Adrenal gland (tissue), 5 donors: ENCODE measurements around the gene YBX1.

Source experiments
- POLR2A ChIP-seq, 2 donors: fragments of 450-650 bp; IDR thresholded peaks; one replicate each; pipeline ENCODE4 v1.6.1; 2017; ENCODE audit warnings: antibody characterized with exemption in 2 of 2, mild to moderate bottlenecking in 2 of 2, moderate library complexity in 1 of 2
- TF ChIP-seq, protein P1 (sequence below), 6 experiments: fragments of 450-650 bp in 4 of 6; fragments of 200-600 bp in 2 of 6; sonication (generic) in 1 of 6; IDR thresholded peaks; 1 replicate in 5 of 6; 2 replicates in 1 of 6; pipeline versions ENCODE4 v1.5.1 to v1.8.0; 2016 to 2021; ENCODE audit warnings: antibody characterized with exemption in 6 of 6, mild to moderate bottlenecking in 2 of 6, moderate library complexity in 1 of 6
- donor health status: DM: no; HTN: no; CAD: no.

DNA sequence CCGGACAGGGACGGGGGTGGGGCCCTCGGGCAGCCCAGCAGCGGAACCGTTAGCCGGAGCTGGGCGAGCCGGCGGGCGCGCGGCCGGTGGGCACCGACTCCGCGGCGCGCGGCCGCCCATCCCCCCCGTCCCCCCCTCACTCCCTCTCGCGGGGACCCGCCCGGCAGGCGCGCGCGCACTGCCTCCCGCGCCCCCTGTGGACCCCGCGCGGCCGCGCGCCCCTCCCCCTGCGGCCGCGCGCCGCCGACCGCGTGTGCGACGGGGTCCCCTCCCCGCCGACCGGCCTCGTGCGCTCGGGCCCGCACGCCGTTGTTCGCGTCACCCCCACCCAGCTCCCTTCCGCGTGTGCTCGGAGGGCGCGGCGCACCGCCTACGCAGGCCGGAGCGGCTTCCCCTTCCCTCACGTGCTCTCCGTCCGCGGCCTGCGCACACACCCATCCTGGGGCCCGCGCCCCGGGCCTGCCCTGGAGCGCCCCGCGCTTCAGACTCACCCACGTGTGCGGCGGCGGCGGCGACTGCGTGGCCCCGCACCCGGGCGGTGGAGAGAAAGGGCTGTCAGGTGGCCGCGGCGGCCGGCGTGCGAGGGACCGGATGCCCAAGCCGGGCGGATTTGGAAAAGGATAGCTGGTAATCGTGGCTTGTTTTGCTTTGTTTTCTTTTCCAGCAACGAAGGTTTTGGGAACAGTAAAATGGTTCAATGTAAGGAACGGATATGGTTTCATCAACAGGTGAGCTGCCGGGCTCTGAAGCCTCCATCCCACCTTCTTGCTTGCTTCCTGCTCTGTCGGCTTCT lies 717 bp downstream of the YBX1 start:
- TF ChIP-seq, protein P1, sequence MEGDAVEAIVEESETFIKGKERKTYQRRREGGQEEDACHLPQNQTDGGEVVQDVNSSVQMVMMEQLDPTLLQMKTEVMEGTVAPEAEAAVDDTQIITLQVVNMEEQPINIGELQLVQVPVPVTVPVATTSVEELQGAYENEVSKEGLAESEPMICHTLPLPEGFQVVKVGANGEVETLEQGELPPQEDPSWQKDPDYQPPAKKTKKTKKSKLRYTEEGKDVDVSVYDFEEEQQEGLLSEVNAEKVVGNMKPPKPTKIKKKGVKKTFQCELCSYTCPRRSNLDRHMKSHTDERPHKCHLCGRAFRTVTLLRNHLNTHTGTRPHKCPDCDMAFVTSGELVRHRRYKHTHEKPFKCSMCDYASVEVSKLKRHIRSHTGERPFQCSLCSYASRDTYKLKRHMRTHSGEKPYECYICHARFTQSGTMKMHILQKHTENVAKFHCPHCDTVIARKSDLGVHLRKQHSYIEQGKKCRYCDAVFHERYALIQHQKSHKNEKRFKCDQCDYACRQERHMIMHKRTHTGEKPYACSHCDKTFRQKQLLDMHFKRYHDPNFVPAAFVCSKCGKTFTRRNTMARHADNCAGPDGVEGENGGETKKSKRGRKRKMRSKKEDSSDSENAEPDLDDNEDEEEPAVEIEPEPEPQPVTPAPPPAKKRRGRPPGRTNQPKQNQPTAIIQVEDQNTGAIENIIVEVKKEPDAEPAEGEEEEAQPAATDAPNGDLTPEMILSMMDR (IDR thresholded peaks at IDR 0.05) = no peak
- peak in 1 of 2 donors; percentile 61 for TF ChIP-seq POLR2A (IDR thresholded peaks at IDR 0.05)
